Hindlimb muscle (tissue), 1 donor: ENCODE data around the gene CMTM4. TPM values are rescaled to one million over a fixed set of nuclear protein-coding genes. Genes with fewer than 3 reads are reported as not detected.
"Not testable (repeated sequence)": the region's sequence is repeated elsewhere in the genome, so short reads cannot be mapped to it uniquely, and the experiment has no call there.

Experiments
- DNase-seq: peaks from one replicate; pipeline ENCODE4 v3.0.0-alpha.2; 2013
- polyA plus RNA-seq: library from polyadenylated mRNA; unstranded; fragments of 120-200 nt; gene quantifications from one replicate; pipeline ENCODE4 v1.2.1, GENCODE V29; 2013; ENCODE audit not compliant: insufficient read length

Gene CMTM4
- polyA plus RNA-seq, 1 donor = 8.0 TPM

DNA sequence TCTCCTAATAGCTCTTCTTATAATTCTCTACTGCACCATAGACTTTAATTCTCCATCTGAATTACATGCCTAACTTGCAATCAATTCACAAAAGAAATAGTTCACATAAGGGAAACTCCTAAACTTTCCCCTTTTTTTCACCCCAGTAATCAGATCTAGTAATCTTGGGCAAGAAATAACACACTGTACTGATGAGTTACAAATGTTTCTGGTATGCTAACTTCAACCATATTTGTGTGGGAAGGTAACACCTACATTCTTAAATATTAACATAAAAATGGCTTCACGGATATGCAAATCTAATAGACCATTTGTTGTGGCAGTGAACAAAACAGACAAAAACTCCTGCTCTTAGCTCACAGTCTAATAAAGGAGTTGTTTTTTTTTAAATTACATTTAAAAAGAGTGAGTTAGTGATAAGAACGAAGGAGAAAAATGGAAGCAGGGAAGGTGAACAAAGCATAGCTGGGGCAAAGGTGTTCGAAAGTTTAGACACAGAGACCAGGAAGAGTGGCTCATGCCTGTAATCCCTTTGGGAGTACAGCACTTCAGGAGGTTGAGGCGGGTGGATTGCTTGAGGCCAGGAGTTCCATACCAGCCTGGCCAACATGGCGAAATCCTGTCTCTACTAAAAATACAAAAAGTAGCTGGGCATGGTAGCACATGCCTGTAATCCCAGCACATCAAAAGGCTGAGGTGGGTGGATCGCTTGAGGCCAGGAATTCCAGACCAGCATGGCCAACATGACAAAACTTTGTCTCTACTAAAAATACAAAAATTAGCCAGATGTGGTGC, 57.3 kb downstream of the CMTM4 start:
- DNase-seq = no peak

- DNase-seq = no peak
Observed at GRCh38 chr16:66637806-66638205, 58.7 kb downstream of the CMTM4 start.

DNA sequence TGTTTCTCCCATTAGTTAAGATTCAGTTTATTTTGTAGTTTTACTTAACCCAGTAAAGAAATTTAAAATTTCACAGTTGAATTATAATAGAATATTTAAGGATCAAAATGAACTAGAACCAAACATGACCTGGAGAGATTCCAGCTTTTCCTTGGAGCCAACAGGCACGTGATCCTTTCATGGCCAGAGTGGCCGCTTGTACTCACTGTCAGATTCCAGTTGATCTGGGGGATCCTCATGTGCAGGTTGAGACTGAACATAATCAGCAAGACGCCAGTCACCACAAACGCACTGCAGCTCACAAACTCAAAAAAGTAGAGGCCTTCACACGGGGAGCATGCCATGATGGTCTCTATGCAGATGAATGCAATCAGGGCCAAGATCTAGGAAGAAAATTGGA, 60.3 kb downstream of the CMTM4 start:
- no peak for DNase-seq

DNA sequence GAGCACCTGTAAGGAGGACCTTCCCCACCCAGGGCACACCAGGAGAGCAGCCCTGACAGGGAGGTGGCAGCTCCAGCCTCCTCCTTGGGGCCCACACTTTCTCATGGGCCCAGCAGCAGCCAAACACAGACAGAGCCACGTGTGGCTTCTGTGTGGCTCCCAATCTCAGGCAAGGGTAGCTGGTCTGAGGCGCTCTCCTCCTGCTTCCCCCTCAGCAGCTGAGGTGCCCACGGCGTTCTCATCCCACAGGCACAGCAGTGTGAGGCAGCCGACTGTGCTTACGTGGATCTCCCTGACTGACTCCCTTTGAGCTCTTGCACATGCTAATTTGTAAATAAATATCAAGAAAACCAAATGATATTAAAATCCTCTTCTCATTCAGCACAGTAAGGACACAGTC, 61.1 kb downstream of the CMTM4 start:
- no peak for DNase-seq

DNA sequence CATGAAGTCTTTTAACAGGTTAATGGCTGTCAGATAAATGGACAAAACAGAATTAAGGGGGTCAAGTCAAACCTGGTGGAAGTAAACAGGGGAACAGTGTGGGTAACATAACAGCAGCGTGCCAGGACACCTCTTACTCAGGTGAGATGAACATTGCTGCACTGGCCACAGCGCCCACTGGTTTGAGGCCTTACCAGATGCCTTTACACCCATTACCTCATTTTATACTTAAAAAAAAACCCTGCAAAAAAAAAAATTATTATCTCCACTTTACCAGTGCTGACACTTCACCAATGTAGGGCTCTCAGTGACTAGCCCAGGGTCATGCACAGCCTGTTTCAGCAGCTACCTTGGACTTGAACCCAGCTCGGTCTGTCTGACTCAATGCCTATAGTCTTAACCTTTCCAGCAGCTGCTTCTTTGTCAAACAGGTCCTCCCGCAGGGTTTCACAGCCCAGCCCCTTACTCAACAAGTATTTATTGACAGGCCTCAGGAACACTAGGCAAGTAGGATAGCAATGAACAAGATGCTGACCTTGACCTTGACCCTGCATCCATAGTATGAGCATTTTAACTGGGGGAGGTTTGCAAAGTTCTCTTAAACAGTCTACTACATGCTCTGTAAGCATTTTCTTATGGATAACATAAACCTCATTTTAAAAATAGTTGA, 61.9 kb downstream of the CMTM4 start:
- no peak for DNase-seq

- not testable (repeated sequence) for DNase-seq
Observed at GRCh38 chr16:66631558-66631957, 65.0 kb downstream of the CMTM4 start.

GRCh38 chr16:66630561-66631260, 65.8 kb downstream of the CMTM4 start:
- not testable (repeated sequence) for DNase-seq

DNA sequence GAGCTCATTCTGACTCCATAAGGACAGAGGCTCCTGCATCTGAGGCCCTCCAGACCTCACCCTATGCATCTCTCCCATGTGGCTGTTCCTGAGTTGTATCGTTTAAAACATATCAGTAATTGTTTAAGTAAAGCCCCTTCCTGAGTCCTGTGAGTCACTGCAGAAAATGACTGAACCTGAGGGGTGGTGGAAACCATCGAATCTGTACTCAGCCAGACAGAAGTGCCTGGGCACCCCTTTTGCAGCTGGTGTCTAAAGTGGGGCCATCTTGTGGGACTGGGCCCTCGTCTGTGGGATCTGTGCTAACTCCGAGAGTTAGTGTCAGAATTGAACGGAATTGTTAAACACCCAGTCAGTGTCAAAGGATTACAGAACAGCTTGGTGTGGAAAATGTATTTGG, 66.7 kb downstream of the CMTM4 start:
- DNase-seq = no peak

DNA sequence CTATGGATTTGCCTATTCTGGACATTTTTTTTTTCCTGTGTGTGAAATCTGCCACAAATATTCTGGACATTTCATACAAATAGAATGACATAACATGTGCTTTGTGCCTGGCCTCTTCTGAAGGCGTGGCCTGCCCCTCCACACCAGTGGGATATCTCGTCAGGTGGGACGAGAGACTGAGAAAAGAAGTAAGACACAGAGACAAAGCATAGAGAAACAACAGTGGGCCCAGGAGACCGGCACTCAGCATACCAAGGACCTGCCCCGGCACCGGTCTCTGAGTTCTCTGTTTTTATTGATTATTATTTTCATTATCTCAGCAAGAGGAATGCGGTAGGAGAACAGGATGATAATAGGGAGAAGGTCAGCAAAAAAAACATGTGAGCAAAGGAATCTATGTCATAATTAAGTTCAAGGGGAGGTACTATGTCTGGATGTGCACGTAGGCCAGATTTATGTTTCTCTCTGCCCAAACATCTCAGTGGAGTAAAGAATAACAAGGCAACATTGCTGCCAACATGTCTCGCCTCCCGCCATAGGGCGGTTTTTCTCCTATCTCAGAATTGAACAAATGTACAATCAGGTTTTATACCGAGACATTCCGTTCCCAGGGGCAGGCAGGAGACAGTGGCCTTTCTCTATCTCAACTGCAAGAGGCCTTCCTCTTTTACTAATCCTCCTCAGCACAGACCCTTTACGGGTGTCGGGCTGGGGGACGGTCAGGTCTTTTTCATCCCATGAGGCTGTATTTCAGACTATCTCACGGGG, 68.7 kb downstream of the CMTM4 start:
- DNase-seq = not testable (repeated sequence)

GRCh38 chr16:66623755-66624154, 72.8 kb downstream of the CMTM4 start:
- no peak for DNase-seq

- no peak for DNase-seq
Observed at GRCh38 chr16:66622863-66623262, 73.7 kb downstream of the CMTM4 start.

DNA sequence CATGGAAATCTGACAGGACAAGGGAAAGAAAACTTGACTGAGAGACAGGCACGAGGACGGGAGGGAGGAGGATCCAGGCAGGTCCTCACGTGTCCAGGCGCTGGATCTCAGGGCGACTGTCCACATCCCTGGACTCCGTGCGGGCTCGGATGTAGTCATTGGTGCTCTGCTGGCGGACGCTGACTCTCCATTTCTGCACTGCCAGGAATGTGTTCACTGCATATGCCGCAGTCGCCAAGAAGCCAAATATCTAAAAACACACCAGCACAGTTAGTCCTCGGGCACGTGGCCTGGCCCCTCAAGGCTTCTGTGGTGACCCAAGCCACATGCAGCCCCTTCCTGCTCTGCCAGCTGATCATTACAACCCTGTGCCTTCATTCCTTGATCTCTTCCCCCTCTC, 74.6 kb downstream of the CMTM4 start:
- no peak for DNase-seq

DNA sequence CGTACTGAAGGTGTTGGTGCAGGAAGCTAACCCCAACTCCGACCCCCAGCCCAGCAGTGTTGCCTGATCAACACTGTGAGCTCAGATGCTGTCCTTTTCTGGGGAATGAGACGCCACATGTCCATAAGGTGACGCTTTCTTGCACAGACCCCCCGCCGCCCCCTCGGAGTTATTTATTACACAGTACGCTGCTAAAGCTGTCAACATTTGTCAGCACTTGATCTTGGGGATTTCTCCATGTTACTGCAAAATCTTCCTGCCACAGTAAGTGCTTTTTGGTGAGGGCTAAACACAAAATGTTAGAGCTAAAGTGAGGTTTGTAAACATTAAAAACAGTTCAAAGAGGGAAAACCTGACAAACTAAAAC, 76.1 kb downstream of the CMTM4 start:
- DNase-seq = no peak

DNA sequence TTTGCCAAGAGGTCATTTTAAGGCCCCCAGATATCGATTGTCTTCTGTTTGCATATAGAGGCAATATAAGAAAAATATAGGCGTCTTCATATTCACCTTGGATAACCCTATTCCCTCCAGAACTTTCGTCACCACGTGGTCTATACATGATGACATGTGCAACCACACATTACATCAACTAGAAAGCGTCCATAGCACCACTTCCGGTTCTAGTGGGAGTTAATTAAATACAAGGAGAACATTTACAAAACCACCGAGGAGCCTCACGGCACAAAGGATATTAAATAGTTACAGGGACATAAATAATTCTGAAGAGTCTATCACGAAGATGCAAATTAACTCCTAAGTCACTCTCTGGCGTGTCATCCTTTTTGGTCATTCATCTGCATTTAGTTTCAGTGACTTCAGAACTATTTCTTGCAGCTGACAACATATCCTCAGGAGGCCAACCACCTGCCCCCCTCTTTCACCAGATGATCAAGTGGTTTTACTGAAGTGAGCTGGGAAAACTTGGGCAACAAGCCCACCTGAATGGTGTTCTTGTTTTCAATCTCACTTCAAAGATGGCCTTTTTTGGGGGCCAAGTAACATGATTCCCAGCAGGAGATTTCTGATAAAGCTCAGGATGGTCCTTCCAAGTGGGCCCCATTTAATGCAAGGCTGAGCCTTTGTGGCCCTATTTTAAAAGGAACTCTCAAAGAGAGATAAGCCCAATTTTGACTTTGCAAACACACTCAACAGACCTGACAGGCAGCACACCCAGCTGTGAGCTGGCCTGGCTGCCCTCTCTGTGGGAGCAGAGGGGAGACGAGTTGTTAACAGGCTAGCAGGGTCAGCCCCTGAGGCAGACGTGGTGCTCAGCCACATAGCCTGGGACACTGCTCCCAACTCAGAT, 76.8 kb downstream of the CMTM4 start:
- DNase-seq = no peak

DNA sequence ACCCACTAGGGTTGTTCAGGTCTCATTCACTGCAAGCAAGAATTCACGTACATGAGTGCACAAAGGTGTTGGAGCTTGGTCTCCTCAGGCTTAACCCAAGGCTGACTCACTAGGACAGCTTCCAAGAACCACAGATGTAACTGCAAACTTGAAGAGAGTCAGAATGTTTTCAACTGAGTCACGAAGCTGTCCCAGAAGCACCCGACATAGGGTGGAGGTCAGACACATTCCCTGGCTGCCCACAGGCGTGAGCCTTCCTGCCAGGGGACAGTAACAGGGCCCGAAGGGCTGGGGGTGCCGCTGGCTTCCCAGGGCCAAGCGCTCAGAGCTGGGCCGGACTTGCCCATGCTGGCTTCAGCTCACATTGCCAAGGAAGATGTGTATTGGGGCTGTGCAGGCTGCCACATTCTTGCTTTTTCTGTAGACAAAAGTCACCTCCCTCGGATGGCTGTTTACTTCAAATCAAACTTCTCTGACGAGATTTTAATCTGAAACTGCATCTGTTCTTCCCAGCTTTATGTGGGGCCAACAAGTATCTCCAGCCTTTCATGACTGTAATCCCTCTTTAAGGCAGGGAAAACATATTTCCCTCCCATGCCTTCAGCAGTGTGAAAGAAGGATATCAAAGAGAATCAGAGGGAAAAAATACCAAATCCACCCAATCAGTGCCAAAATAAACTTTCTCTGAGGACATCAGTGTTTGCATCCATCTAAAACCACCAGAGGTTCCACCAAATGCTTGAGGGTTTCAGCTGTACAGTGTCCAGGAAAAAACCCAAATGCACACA, 77.8 kb downstream of the CMTM4 start:
- no peak for DNase-seq

DNA sequence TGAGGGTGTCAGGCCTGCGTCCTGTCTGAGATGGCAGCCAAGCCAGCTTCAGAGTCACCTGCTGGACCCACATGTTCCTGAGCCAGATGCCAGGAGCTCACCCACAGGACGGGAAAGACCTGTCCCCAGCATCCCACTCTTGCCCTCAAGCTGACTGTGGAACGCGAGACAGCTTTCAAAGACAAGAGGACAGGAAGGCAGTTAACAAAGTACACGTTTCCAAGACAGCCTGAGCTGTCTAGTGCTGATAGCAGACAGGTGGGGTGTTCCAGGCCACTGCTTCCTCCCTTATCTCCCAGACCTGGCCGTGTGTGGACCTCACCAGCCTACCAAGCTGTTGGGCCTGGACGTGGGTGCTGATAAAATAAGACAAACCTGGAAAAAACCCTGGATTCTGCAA, 78.8 kb downstream of the CMTM4 start:
- no peak for DNase-seq

GRCh38 chr16:66617010-66617434, 79.5 kb downstream of the CMTM4 start:
- DNase-seq = no peak

GRCh38 chr16:66616592-66616991, 80.0 kb downstream of the CMTM4 start:
- DNase-seq = no peak

GRCh38 chr16:66616169-66616568, 80.4 kb downstream of the CMTM4 start:
- no peak for DNase-seq

- DNase-seq = no peak
Observed at GRCh38 chr16:66614161-66614802, 82.3 kb downstream of the CMTM4 start.
